Measurements from ENCODE around the gene RAB7A.

Gene RAB7A

GRCh38 chr3:128806588-128806987 lies 80.6 kb downstream of the RAB7A start:
- Histone ChIP-seq H3K27me3 (replicated peaks) (no peaks in the 10 kb centered on the region), H3K36me3 (replicated peaks) (peaks cover 49% of the 10 kb centered on the region), H3K4me3 (ENCODE audit: low read depth, low read length) (no peak overlapping the region), H3K27ac (no peak overlapping the region)
- in situ Hi-C loops (cut with HindIII; ENCODE audit: low pct_ligation_motif_present, low sequenced_read_pairs) = no loop called here
- DNase-seq = no peak
- TF ChIP-seq CTCF (IDR thresholded peaks at IDR 0.05; ENCODE audit: low read depth, low read length, missing control alignments) = no peak

GRCh38 chr3:128807186-128807830 lies 81.3 kb downstream of the RAB7A start:
- Histone ChIP-seq H3K27ac (no peak overlapping the region), H3K36me3 (replicated peaks) (peaks cover 49% of the 10 kb centered on the region)

DNA sequence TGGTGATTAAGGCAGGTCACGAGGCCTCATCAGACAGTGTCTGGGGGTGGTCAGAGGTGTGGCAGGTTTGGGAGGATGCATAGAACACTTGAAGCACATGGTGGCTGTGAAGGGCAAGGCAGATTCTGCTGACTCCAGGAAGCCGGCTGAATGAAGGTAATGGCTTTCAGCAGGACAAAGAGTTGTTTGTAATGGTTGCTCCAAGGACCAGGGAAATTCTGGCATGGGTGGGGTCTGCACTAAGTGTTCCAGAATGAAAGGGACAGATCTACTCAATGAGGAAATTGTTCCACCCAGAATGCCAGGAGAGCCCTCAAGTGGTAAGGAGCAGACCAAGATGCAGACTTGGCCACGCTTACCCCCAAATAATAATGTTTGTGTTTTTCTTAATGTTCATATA lies 82.7 kb downstream of the RAB7A start:
- TF ChIP-seq CTCF (IDR thresholded peaks at IDR 0.05; ENCODE audit: low read depth, low read length, missing control alignments) = no peak
- no peak for DNase-seq
- H3K27ac ChIP-seq = no peak overlapping the region
- in situ Hi-C loops (cut with HindIII; ENCODE audit: low pct_ligation_motif_present, low sequenced_read_pairs) = no loop called here
- H3K36me3 ChIP-seq (replicated peaks) = peaks cover 62% of the 10 kb centered on the region
- no peaks in the 10 kb centered on the region for H3K27me3 ChIP-seq (replicated peaks)
- no peak overlapping the region for H3K4me3 ChIP-seq (ENCODE audit: low read depth, low read length)

More at GRCh38 chr3:128807186-128807830, 81.3 kb downstream of the RAB7A start:
- no peak for TF ChIP-seq CTCF (IDR thresholded peaks at IDR 0.05; ENCODE audit: low read depth, low read length, missing control alignments)
- no peak overlapping the region for H3K4me3 ChIP-seq (ENCODE audit: low read depth, low read length)
- H3K27me3 ChIP-seq (replicated peaks) = no peaks in the 10 kb centered on the region
- in situ Hi-C loops (cut with HindIII; ENCODE audit: low pct_ligation_motif_present, low sequenced_read_pairs) = no loop called here
- DNase-seq = no peak

DNA sequence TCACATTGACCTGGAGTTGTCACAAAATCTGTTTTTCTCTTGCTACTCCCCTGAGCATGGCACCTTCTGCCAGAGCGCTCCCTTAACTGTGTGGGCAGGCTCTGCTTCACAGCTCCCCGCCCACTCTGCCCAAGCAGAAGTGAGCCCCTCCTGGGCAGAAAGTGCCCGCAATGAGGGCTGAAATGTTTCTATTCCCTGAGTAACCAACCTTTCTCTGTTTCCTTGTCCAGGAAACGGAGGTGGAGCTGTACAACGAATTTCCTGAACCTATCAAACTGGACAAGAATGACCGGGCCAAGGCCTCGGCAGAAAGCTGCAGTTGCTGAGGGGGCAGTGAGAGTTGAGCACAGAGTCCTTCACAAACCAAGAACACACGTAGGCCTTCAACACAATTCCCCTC lies 87.1 kb downstream of the RAB7A start:
- H3K27ac ChIP-seq = no peak overlapping the region

DNA sequence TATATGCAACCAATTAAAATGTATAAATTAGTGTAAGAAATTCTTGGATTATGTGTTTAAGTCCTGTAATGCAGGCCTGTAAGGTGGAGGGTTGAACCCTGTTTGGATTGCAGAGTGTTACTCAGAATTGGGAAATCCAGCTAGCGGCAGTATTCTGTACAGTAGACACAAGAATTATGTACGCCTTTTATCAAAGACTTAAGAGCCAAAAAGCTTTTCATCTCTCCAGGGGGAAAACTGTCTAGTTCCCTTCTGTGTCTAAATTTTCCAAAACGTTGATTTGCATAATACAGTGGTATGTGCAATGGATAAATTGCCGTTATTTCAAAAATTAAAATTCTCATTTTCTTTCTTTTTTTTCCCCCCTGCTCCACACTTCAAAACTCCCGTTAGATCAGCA lies 88.1 kb downstream of the RAB7A start:
- no peak for TF ChIP-seq CTCF (IDR thresholded peaks at IDR 0.05; ENCODE audit: low read depth, low read length, missing control alignments)
- H3K36me3 ChIP-seq (replicated peaks) = peaks cover 68% of the 10 kb centered on the region
- in situ Hi-C loops (cut with HindIII; ENCODE audit: low pct_ligation_motif_present, low sequenced_read_pairs) = no loop called here

More for the DNA sequence above, 87.1 kb downstream of the RAB7A start:
- Histone ChIP-seq H3K36me3 (replicated peaks) (peaks cover 69% of the 10 kb centered on the region), H3K27me3 (replicated peaks) (no peaks in the 10 kb centered on the region), H3K4me3 (ENCODE audit: low read depth, low read length) (no peak overlapping the region)
- in situ Hi-C loops (cut with HindIII; ENCODE audit: low pct_ligation_motif_present, low sequenced_read_pairs) = no loop called here
- no peak for TF ChIP-seq CTCF (IDR thresholded peaks at IDR 0.05; ENCODE audit: low read depth, low read length, missing control alignments)
- DNase-seq = no peak

More for the DNA sequence above, 88.1 kb downstream of the RAB7A start:
- H3K4me3 ChIP-seq (ENCODE audit: low read depth, low read length) = no peak overlapping the region
- no peak for DNase-seq
- H3K27me3 ChIP-seq (replicated peaks) = no peaks in the 10 kb centered on the region
- H3K27ac ChIP-seq = no peak overlapping the region

All from brain microvascular endothelial cell (primary cell).